GM12801 (cell line): ENCODE measurements around the gene TMPRSS4.

ENCODE experiments used
- TF ChIP-seq, protein P1 (sequence below): IDR thresholded peaks from one replicate; pipeline ENCODE4 v1.5.1; 2011; ENCODE audit warnings: control low read depth; ENCODE audit not compliant: insufficient read length; ENCODE audit errors: extremely low read depth

The TMPRSS4 gene

GRCh38 chr11:118092907-118093571, 16.2 kb downstream of the TMPRSS4 start:
- TF ChIP-seq, protein P1, sequence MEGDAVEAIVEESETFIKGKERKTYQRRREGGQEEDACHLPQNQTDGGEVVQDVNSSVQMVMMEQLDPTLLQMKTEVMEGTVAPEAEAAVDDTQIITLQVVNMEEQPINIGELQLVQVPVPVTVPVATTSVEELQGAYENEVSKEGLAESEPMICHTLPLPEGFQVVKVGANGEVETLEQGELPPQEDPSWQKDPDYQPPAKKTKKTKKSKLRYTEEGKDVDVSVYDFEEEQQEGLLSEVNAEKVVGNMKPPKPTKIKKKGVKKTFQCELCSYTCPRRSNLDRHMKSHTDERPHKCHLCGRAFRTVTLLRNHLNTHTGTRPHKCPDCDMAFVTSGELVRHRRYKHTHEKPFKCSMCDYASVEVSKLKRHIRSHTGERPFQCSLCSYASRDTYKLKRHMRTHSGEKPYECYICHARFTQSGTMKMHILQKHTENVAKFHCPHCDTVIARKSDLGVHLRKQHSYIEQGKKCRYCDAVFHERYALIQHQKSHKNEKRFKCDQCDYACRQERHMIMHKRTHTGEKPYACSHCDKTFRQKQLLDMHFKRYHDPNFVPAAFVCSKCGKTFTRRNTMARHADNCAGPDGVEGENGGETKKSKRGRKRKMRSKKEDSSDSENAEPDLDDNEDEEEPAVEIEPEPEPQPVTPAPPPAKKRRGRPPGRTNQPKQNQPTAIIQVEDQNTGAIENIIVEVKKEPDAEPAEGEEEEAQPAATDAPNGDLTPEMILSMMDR = no peak

GRCh38 chr11:118095493-118095892, 18.6 kb downstream of the TMPRSS4 start:
- TF ChIP-seq, protein P1 = no peak

DNA sequence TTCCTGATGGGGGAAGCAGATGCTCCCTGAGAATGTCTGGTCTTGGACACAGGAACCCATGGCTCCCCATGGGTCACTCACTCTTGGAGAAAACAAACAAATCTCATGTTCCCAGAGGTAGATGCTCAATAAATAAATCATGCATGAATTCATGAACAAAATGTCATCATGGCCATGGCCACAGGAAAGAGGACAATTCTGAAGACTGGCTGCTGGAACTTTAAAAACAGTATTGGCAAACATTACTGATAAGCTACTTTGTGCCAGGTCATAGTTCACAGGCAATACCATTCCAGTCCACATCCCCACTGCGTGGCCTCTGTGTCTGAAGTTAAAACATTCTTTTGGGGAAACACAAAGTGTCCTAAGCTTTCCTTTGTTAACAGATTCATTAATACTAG, 19.1 kb downstream of the TMPRSS4 start:
- TF ChIP-seq, protein P1 = no peak

GRCh38 chr11:118098996-118099837, 22.3 kb downstream of the TMPRSS4 start:
- TF ChIP-seq, protein P1 = no peak

- TF ChIP-seq, protein P1 = no peak
Measured at GRCh38 chr11:118099838-118100556, 23.1 kb downstream of the TMPRSS4 start.

DNA sequence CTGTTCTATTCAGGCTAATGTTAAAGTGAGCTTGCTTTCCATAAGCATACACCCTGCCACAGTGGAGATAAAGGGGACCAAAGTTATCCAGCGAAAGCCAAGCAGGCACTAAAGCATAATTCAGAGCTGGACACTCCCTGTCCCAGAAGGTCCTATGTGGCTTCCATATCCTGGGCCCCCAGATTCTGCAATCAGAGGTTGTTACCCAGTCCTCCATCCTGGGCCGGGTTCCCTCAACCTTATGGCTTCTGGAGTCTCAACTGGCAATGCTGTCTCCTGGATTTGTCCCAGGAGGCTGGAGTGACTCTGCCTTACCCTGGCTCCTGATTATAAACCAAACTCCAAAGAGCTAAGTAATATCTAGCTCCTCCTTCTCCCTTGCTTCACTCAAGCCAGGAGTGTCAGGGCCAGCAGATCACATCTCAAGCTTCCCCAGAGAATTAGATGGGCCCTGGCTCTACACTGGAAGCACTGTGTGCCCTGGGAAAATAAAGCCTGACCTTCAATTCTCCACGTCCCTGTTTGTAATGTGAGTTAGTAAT, 23.9 kb downstream of the TMPRSS4 start:
- TF ChIP-seq, protein P1 = no peak

DNA sequence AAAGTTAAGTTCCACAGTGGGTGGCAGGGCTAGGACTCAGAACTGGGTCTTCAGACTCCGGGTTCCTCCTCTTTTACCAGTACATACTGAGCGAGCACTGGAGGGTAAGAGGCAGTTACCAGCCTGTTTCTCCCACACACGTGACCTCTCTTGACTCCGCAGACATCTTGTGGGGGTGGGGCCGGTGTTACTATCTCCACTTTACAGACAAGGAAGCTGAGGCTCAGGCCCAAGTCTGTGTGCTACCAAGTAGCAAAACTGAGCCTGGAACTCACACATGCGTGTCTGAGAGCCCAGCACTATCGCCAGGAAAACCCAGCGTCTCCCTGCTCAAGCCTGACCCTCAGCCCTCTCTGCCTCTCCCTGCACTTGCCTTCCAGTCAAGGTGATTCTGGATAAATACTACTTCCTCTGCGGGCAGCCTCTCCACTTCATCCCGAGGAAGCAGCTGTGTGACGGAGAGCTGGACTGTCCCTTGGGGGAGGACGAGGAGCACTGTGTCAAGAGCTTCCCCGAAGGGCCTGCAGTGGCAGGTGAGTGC, 25.9 kb downstream of the TMPRSS4 start:
- TF ChIP-seq, protein P1 = no peak
